Neural progenitor cell (in vitro differentiated cells): ENCODE measurements around the gene EFCAB8. TPM values are rescaled to one million over a fixed set of nuclear protein-coding genes. Genes with fewer than 3 reads are reported as not detected.

ENCODE experiments used
- DNase-seq: peaks from one replicate; pipeline ENCODE4 v3.0.0-alpha.2; 2016; ENCODE audit warnings: low spot score
- H2AFZ ChIP-seq: fragments of 200-600 bp; sonication (generic); replicated peaks from 2 replicates; pipeline ENCODE4 v1.6.1; 2016; ENCODE audit warnings: antibody characterized with exemption
- H3F3A ChIP-seq: fragments of 200-600 bp; sonication (generic); 2 replicates; pipeline ENCODE4 v1.6.1; 2016; ENCODE audit warnings: antibody characterized with exemption, low read depth
- H3K27ac ChIP-seq: fragments of 200-600 bp; sonication (generic); 2 replicates; pipeline ENCODE4 v1.5.1; 2016; ENCODE audit warnings: mild to moderate bottlenecking
- H3K27me3 ChIP-seq: fragments of 200-600 bp; sonication (generic); 2 replicates; pipeline ENCODE4 v1.6.1; 2016; ENCODE audit warnings: mild to moderate bottlenecking, moderate library complexity
- H3K36me3 ChIP-seq: fragments of 200-600 bp; sonication (generic); 2 replicates; pipeline ENCODE4 v1.5.1; 2016
- H3K4me1 ChIP-seq: fragments of 200-600 bp; sonication (generic); 2 replicates; pipeline ENCODE4 v1.6.1; 2016; ENCODE audit warnings: mixed run types
- H3K4me2 ChIP-seq: fragments of 200-600 bp; sonication (generic); 2 replicates; pipeline ENCODE4 v1.6.1; 2016
- H3K4me3 ChIP-seq: fragments of 200-600 bp; sonication (generic); 2 replicates; pipeline ENCODE4 v1.5.1; 2016
- H3K79me2 ChIP-seq: fragments of 200-600 bp; sonication (generic); 2 replicates; pipeline ENCODE4 v1.6.1; 2016; ENCODE audit warnings: low read depth
- H3K9ac ChIP-seq: fragments of 200-600 bp; sonication (generic); 2 replicates; pipeline ENCODE4 v1.6.1; 2016
- H3K9me3 ChIP-seq: fragments of 200-600 bp; sonication (generic); 2 replicates; pipeline ENCODE4 v1.5.1; 2016; ENCODE audit warnings: low read depth
- H4K20me1 ChIP-seq: fragments of 200-600 bp; sonication (generic); 2 replicates; pipeline ENCODE4 v1.6.1; 2016; ENCODE audit warnings: low read depth
- H3K27ac Mint-ChIP-seq: 3 replicates; pipeline ENCODE4 v1.8.0; 2021; ENCODE audit warnings: mixed read lengths
- H3K27me3 Mint-ChIP-seq: 2 replicates; pipeline ENCODE4 v1.8.0; 2022; ENCODE audit warnings: low read depth, mild to moderate bottlenecking, inconsistent platforms, moderate library complexity, mixed read lengths; ENCODE audit not compliant: insufficient read depth
- H3K36me3 Mint-ChIP-seq: 3 replicates; pipeline ENCODE4 v1.8.0; 2021; ENCODE audit warnings: mixed read lengths
- H3K4me1 Mint-ChIP-seq: 3 replicates; pipeline ENCODE4 v1.8.0; 2021; ENCODE audit warnings: mixed read lengths
- H3K4me3 Mint-ChIP-seq: 3 replicates; pipeline ENCODE4 v1.8.0; 2021; ENCODE audit warnings: mild to moderate bottlenecking, moderate library complexity, mixed read lengths
- H3K9me3 Mint-ChIP-seq: 3 replicates; pipeline ENCODE4 v1.8.0; 2020; ENCODE audit warnings: mixed read lengths
- EZH2 ChIP-seq: fragments of 200-600 bp; sonication (generic); IDR thresholded peaks from 2 replicates; pipeline ENCODE4 v1.6.1; 2017; ENCODE audit warnings: antibody characterized with exemption, mild to moderate bottlenecking, moderate library complexity
- EZH2phosphoT487 ChIP-seq: fragments of 200-600 bp; sonication (generic); IDR thresholded peaks from 2 replicates; pipeline ENCODE4 v1.6.1; 2017; ENCODE audit warnings: antibody characterized with exemption
- total RNA-seq: library from RNA; depleted of rRNA; stranded (reverse); fragments of >200 nt; gene quantifications from 2 replicates; pipeline ENCODE4 v1.2.3, GENCODE V29; 2015; ENCODE audit warnings: low replicate concordance
- TF ChIP-seq, protein P1 (sequence below): fragments of 200-600 bp; sonication (generic); IDR thresholded peaks from 2 replicates; pipeline ENCODE4 v1.5.1; 2017; ENCODE audit warnings: antibody characterized with exemption, mild to moderate bottlenecking

EFCAB8 gene
- total RNA-seq, 1 donor from 2014 or later, result not detected

DNA sequence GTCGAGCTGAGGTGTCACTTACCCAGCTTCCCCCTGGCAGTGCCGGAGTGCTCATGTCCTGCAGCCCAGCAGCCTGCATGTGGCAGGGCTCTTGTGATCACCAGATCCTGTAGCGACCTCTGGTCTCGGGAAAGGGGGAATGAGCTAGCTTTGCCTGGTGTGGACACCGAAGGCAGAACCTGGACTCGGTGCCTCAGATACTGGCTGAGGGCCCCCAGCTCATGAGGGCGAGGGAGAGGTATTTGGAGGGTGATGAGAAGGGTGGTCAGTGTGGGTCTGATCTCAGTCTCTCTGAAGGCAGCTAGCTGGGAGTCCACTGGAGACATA lies 119.2 kb downstream of the EFCAB8 start:
- H3F3A ChIP-seq, result no peaks in the 10 kb centered on the region
- no peak overlapping the region for H2AFZ ChIP-seq
- Mint-ChIP-seq H3K36me3 (no peaks in the 10 kb centered on the region), H3K4me1 (peaks cover 26% of the 10 kb centered on the region), H3K9me3 (no peaks in the 10 kb centered on the region), H3K27me3 (peaks cover 7% of the 10 kb centered on the region), H3K27ac (no peak overlapping the region), H3K4me3 (no peak overlapping the region)
- no peak for DNase-seq
- H3K4me3 ChIP-seq, result no peak overlapping the region
- TF ChIP-seq EZH2 (no peak), EZH2phosphoT487 (no peak)
- TF ChIP-seq, protein P1, sequence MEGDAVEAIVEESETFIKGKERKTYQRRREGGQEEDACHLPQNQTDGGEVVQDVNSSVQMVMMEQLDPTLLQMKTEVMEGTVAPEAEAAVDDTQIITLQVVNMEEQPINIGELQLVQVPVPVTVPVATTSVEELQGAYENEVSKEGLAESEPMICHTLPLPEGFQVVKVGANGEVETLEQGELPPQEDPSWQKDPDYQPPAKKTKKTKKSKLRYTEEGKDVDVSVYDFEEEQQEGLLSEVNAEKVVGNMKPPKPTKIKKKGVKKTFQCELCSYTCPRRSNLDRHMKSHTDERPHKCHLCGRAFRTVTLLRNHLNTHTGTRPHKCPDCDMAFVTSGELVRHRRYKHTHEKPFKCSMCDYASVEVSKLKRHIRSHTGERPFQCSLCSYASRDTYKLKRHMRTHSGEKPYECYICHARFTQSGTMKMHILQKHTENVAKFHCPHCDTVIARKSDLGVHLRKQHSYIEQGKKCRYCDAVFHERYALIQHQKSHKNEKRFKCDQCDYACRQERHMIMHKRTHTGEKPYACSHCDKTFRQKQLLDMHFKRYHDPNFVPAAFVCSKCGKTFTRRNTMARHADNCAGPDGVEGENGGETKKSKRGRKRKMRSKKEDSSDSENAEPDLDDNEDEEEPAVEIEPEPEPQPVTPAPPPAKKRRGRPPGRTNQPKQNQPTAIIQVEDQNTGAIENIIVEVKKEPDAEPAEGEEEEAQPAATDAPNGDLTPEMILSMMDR, result no peak
- no peak overlapping the region for H3K27ac ChIP-seq
- H4K20me1 ChIP-seq, result no peaks in the 10 kb centered on the region
- no peak overlapping the region for H3K4me2 ChIP-seq
- H3K27me3 ChIP-seq, result no peaks in the 10 kb centered on the region
- no peaks in the 10 kb centered on the region for H3K36me3 ChIP-seq
- H3K4me1 ChIP-seq, result peaks cover 20% of the 10 kb centered on the region
- no peaks in the 10 kb centered on the region for H3K9me3 ChIP-seq
- H3K9ac ChIP-seq, result no peak overlapping the region
- H3K79me2 ChIP-seq, result no peaks in the 10 kb centered on the region

DNA sequence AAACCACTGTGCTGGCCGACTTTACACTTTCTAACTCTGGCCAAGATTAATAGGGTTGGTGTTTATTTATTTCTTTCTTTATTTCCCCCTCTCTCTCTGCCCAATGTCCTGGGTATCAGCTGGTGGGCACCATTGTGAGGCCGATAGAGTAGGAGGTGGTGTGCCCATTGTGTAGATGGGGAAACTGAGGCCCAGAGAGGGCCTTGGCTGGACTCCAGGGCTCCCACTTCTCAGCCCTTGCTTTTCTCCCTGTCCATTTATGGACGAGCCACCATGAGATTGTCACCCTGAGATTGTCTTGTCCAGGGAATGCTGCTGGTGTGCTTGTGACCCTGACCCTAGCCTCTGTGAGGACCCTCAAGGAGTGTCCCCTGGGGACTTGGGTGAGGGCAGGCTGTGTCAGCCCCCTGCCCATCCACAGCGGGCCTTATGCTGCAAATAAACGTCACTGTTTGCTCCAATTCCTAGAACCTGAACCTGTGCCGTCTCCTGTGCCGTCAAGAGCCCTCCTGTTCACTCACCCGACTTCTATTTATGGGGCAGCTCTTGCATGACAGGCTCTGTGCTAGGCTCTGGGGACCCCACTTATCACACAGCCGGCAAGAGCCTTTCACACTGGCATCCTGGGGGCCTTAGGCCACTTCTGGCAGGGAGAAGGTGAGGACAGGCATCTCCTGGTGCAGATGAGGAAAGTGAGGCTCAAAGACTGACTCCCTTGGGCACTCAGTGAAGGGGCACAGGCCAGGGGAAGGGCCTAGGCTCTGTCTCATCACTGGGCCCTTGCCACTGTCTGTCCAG lies 120.7 kb downstream of the EFCAB8 start:
- H4K20me1 ChIP-seq, result no peaks in the 10 kb centered on the region
- Mint-ChIP-seq H3K9me3 (no peaks in the 10 kb centered on the region), H3K4me1 (peaks cover 22% of the 10 kb centered on the region), H3K36me3 (no peaks in the 10 kb centered on the region), H3K27me3 (peaks cover 6% of the 10 kb centered on the region), H3K27ac (no peak overlapping the region), H3K4me3 (peak overlapping the region; percentile 27)
- H3K4me3 ChIP-seq, result no peak overlapping the region
- H3F3A ChIP-seq, result no peaks in the 10 kb centered on the region
- no peak overlapping the region for H2AFZ ChIP-seq
- H3K79me2 ChIP-seq, result no peaks in the 10 kb centered on the region
- no peak for TF ChIP-seq EZH2phosphoT487
- no peak overlapping the region for H3K9ac ChIP-seq
- H3K4me1 ChIP-seq, result peaks cover 18% of the 10 kb centered on the region
- H3K4me2 ChIP-seq, result no peak overlapping the region
- no peaks in the 10 kb centered on the region for H3K27me3 ChIP-seq
- no peaks in the 10 kb centered on the region for H3K36me3 ChIP-seq
- no peaks in the 10 kb centered on the region for H3K9me3 ChIP-seq
- H3K27ac ChIP-seq, result no peak overlapping the region
- DNase-seq, result no peak

DNA sequence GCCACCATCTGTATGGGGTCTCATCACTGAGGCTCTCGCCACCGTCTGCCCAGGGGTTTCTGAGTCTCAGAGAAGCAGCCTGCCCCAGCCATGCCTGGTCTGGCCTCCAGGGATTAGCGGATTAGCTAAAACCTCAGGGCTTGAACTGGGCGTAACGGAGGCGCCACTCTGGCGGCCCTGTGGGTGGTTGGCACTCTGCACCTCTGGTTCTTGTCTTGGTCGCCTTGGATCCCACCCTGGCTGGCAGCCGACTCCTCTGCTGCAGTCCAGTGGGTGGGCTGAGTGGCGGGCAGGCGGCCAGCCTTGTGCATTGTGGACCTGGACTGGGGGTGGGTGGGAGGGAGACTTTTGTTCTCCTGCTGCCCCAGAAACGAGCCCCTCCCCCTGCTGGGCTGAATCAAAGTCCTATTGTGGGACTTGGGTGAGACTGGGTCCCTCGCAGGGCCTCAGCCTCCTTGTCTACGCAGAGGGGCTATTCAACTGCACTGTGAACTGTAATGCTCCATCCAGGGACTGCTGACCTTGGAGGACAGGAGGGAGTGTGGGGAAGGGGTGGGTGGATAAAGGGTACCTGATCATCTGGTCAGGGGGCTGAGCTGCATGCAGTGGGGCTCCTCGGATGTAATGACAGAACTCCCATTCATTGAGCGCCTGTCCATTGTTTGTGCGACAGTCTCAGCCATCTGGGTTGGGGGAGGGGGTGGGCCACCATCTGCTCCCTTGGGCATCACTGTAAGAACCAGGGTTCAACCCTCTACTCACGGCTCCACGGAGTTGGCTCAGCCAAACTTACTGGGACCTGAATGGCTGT lies 121.6 kb downstream of the EFCAB8 start:
- H3K4me1 ChIP-seq, result peaks cover 12% of the 10 kb centered on the region
- peak; percentile 57 for DNase-seq
- TF ChIP-seq, protein P1, result no peak
- TF ChIP-seq EZH2phosphoT487 (no peak), EZH2 (no peak)
- no peak overlapping the region for H3K9ac ChIP-seq
- no peaks in the 10 kb centered on the region for H3K27me3 ChIP-seq
- Mint-ChIP-seq H3K4me3 (no peak overlapping the region), H3K36me3 (no peaks in the 10 kb centered on the region), H3K9me3 (no peaks in the 10 kb centered on the region), H3K4me1 (peaks cover 15% of the 10 kb centered on the region), H3K27me3 (peaks cover 8% of the 10 kb centered on the region), H3K27ac (peak overlapping the region; percentile 29)
- no peaks in the 10 kb centered on the region for H3K36me3 ChIP-seq
- no peak overlapping the region for H2AFZ ChIP-seq
- H3F3A ChIP-seq, result no peaks in the 10 kb centered on the region
- H4K20me1 ChIP-seq, result no peaks in the 10 kb centered on the region
- H3K27ac ChIP-seq, result no peak overlapping the region
- H3K4me2 ChIP-seq, result peak overlapping the region; percentile 48
- H3K9me3 ChIP-seq, result no peaks in the 10 kb centered on the region
- no peak overlapping the region for H3K4me3 ChIP-seq
- no peaks in the 10 kb centered on the region for H3K79me2 ChIP-seq
